GM21786 (cell line): ENCODE data around the gene KIAA1958.

Experiments
- ATAC-seq: cut with Tn5 transposase; IDR thresholded peaks from one replicate; pipeline ENCODE4 v1.9.1; 2021; ENCODE audit not compliant: unreplicated experiment

KIAA1958 gene

GRCh38 chr9:112717661-112718331 lies 231.2 kb downstream of the KIAA1958 start, which contains the start of gene INIP:
TSS of gene INIP (minus strand) at chr9:112718117. CDS start at chr9:112716485, 1,632 bp downstream.
- peak; percentile 96 for ATAC-seq
